Hypothalamus (tissue), 51 donors: ENCODE measurements around the gene DIP2B.
A peak's percentile ranks its signal among the peaks of the same experiment; 100 is the strongest.

Experiments
- DNase-seq, 51 donors: peaks; one replicate each; lab custom pipeline; 2025; lab: John Stamatoyannopoulos, UW

The DIP2B gene

DNA sequence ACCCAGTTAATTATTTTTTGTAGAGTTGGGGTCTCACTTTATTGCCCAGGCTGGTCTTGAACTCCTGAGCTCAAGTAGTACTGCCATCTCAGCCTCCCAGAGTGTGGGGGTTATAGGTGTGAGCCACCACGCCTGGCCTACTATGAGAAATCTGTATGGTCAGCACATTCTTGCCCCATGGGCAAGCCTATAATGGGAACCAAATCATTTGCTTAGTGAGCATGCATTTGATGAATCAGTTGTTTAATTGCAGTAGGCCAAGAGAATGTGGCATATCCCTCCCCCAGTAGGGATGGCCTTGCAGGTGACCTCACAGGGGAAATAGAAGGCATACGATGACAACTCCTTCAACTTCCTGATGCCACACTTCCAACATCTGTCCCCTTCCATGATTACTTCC, 122.7 kb downstream of the DIP2B start:
- no peak for DNase-seq

DNA sequence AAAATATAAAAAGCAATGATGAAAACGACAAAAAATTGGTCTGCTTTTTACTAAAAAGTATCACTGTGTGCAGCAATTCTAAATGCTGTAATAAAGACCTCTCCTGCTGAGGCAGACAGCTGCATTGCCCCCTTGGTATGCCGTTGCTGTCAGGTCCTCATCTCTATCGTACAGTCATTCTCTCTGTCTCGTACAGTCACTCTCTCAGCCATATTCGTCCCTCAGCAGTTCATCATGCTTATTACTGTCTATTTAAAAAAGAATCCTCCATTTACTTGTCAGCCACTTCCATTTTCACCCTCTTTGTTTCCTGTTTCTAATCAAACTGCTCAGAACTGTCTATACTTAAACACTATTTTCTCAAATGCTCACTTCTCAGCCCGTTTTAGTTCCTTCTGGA, 123.6 kb downstream of the DIP2B start:
- no peak for DNase-seq

DNA sequence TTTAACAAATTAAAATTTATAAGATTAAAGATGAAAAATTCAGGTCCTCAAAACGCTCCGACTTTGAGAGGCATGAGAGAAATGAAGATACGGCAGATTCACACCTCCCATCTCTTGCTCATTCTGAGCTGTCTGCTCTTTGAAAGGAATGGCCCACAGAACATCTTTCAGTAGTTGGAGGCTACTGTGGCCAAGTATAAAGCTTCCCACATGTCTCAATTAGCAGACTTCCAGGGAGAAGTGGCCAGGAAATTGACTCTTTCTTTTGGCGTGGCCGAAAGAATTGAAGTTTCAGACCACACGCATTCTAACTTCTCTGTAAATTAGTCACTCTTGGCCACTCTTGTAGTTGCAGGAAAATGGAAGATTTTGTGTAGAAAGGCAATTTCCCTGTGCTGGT, 129.2 kb downstream of the DIP2B start:
- no peak for DNase-seq

DNA sequence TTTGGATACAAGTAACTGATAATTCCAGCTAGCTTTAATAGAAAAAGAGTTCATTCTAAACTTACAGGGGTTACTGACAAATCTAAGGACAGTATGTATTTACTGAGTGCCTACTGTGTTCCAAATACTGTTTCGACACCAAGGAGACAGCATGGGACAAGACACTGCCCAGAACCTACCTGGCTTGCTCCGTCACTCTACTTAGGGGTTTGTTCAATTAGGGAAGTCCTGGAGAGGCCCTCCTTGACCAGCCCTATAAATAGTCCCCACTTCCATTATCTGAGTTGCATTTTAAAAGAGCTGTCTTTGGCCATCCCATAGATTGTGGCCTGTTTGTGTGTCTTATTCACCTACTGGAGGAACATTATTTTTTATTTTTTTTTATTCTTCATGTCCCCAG, 129.6 kb downstream of the DIP2B start:
- DNase-seq = no peak

DNA sequence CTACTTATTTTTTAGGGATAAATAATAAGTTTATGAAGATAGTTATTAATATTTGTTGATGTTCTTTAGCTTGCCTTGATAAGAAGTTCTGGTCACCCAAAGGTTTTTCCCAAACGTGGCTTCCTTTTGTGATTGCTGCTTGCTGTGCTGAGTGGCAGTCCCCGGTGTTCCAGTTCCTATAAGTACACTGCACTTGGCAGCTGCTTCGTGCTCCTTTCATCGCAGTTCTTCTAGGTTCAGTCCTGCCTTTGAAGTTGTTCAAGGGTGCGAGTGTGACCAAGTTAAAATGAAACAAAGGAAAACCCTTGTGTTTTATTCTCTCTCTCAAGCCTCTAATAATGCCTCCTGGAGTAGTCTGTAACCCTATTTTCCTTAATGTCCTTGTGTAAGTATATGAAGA, 130.6 kb downstream of the DIP2B start:
- DNase-seq = peak in 1 of 51 donors; percentile 19

DNA sequence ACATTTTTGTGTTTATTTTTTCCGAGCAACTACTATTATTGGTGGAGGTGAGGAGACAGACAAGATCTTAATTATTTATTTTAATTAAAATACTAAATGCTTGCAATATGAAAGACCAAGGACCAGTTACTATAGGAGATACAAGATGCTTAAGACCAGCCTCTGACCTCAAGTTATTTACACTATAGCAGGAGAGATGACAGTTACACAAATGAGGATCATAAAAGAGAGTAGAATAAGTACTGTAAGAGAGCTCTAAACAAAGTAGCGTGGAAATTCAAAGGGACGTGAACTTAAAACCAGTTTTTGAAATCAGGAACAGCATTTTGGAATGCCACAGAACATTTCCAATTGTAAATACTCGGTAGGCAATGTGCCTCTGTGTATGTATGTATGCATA, 131.1 kb downstream of the DIP2B start:
- no peak for DNase-seq

DNA sequence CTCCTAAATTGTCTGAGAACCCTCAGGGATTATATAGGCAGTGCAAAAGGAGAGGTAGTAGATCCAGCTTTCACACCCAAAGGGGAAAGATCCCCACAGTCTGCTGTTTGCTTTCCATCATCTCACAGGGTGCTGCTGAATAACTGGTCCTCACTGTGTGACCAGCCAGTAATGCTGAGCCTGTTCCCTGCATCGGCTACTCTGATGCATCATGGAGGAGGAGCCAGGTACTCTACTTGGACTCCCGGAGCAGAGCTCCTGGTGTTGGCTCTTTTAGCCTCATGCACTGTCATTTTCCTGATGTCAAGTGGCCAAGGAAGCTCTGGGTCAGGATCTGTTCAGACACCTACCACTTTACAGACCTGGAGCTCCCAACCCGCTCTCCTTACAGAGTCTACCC, 131.7 kb downstream of the DIP2B start:
- DNase-seq = peak in 1 of 51 donors; percentile 14

DNA sequence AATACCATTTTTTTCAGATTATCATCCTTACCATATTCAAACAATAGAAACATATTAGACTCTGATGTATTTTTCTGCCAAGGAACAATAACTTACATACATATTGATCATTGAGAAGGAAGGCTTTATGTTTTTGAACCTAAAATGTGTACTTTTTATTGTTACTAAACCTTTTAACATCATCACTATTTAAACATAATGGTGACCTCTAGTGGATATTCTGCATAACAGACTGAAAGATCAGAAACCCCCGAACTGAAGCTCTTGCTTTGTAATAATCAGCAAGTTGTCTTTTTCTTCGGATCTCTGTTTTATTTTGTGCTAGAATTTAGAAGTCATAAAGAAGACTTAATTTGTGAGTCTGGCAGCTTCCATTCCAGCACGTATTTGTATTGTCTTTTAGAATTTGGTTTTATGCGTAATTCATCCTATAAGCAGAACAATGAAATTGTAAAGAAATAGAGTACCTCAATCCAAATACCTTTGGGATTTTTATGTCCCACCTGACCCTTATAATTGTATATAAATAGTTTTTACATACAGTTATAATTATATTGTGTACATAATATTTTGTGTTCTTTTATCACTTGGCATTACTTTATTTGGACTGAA, 133.2 kb downstream of the DIP2B start:
- DNase-seq = peak in 1 of 51 donors; percentile 47

DNA sequence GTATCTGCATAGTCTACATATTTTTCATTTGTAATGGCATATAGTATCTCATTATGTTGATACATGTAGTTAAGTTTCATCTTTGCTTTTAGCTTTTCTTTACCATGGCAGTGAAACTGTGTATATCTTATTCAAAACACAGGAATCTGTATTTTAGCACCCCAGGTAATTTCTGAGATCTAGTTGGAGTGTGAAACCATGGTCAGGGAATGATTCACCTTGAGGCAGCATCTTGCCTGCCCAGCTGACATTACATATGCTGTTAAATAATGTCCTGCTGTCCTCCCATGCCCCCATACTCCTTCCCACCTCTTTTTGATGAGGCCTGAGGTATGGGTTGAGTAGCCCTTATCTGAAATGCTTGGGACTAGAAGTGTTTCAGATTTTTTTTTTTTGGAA, 133.7 kb downstream of the DIP2B start:
- no peak for DNase-seq

DNA sequence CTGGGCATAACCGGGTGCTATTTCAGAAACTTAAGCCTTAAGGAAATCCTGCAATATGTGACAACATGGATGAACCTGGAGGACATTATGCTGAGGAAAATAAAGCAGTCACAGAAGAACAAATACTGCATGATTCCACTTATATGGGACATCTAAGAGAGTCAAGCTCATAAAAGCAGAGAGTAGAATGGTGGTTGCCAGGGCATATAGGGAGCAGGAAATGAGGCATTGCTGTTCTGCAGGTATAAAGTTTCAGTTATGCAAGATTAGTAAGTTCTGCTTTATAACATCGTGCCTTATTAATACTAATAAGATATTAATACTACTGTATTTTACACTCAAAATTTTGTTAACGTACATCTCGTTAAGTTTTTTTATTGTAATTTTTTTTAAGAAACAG, 134.9 kb downstream of the DIP2B start:
- DNase-seq = no peak

DNA sequence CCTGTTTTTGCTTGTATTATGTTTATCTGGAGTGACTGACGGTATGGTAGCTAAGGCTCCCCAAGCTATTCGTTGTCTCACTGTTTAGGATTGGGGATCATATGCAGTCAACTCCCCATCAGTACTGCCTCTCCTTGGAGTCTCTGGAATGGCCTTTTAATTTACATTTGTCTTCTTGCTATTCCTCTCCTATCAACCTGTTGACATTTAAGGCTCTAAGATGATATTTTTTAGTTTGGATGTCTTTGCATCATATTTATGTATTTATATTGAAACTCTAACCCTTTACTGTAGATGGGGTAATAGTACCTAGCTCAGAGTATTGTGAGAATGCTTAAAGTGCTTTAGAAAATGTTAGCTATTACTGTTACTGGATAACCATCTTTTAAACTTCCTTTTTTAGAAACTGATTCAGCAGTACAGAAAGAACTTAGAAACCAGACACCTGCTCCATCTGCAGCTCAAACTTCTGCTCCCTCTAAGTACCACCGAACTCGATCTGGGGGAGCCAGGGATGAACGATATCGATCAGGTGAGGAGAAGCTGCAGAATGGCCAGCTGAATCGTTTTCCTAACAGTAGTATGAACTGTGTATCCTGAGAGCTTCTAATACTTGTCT, 135.6 kb downstream of the DIP2B start:
- DNase-seq = no peak

DNA sequence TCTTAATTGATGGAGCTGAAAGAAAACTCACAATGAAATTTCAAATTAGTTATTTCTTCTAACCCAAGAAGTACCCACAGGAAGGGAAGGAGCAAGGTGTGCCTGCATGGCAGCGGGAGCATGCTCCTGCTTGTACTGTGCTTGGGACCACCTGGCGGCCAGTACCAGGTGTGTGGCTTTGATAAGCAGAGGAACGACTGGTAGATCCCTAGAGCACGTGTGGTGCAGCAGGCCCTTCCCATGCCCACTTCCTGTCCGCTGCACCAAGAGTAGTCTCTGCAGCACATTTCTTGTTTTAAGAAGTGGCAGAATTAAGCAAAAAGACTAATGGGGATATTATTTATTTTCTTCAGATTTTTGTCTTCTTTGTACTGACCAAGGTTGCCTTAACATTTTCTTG, 136.8 kb downstream of the DIP2B start:
- no peak for DNase-seq

DNA sequence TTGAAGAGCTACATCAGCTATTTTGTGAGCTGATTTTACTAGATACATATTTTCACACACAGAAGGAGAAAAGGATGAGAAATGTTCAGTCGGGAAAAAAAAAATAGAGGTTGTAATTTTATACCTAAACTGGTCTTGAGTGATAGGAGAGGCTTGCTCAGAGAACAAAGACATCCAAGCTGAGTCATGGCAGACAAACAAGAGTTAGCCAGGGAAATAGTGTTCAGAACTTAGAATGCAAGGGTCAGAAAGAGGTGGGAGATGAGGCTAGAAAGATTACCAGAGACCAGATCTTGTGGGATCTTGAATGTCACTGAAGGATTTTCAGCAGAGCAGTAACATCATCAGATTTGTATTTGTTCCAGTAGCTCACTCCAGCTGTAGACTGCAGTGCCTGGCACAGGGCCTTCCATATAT, 137.3 kb downstream of the DIP2B start:
- peak in 1 of 51 donors; percentile 28 for DNase-seq

DNA sequence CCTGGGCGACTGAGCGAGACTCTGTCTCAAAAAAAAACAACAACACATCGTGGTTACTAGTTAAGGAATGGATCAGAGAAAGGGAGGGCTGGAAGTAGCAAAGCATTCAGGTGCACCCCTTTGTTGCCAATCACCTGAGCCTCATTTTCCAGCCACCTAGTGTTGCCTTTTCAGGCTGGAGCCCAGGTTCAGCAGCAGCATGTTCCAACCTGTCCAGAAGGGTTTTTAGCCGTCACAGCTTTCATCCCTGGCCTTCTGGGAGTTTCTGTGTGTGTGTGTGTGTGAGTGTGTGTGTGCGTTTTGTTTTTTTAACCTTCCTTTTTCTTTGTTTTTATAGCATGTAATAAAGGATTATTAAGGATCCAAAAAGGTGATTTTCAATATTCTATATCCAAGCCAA, 138.0 kb downstream of the DIP2B start:
- no peak for DNase-seq

DNA sequence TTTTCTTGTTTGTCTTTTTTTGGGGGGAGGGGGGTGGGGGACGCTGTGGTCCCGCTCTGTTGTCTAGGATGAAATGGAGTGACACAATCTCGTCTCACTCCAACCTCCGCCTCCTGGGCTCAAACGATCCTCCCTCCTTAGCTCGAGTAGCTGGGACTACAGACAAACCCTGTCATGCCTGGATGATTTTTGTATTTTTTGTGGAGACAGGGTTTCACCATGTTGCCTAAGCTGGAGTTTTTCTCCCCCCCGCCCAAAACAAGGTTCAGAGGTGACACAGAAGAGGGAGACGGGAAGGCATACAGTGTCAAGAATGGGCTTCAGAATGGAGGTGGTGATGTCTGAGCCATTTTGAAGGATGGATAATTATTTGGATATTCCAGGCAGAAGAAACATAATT, 142.2 kb downstream of the DIP2B start:
- no peak for DNase-seq

DNA sequence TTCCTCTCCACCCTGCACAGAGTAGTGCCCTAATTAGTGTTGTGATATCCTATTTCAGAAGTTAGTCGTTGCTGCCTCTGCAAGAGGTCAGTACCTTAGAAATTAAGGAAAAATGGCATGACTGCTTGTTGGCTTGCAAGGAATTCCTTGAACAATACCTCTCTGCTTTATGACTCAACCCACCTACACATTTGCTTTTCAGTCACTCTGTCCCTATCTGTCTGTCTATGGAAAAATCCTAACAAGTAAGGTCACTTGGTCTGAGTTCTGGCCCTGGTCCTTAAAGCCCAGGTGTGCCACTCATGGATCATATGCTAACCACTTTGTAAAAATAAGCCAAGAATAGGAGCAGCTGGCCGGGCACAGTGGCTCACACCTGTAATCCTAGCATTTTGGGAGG, 142.7 kb downstream of the DIP2B start:
- DNase-seq = no peak

DNA sequence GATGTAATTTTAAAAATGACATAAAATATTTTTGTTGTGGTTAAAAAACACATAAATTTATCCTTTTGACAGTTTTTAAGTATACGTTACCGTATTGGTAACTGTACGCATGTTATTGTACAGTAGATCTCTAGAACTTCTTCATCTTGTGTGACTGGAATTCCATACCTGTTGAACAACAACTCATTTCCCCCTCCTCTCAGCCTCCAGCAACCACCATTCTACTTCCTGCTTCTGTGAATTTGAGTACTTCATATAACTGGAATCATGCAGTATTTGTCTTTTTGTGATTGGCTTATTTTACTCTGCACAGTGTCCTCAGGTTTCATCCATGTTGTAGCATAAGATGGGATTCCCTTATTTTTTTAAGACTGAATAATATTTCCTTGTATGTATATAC, 145.5 kb downstream of the DIP2B start:
- DNase-seq = no peak

DNA sequence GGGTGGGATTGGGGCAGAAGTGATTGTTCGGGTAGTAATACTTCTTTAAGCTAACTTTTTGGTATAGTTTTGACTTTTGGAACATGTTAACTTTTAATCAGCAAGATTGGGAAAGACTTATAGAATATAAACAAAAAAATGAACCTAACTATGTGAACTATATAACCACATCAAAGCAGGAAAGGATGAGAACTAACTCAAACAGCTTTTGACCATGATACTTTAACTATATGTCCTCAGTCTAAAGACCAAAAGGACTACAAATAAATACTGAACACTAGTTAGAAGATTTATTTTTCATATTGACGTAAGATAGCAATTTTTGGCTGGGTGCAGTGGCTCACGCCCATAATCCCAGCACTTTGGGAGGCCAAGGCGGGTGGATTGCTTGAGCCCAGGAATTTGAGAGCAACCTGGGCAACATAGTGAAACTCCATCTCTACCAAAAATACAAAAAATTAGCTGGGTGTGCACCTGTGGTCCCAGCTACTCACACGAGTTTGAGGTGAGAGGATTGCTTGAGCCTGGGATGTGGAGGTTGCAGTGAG, 150.7 kb downstream of the DIP2B start:
- no peak for DNase-seq

DNA sequence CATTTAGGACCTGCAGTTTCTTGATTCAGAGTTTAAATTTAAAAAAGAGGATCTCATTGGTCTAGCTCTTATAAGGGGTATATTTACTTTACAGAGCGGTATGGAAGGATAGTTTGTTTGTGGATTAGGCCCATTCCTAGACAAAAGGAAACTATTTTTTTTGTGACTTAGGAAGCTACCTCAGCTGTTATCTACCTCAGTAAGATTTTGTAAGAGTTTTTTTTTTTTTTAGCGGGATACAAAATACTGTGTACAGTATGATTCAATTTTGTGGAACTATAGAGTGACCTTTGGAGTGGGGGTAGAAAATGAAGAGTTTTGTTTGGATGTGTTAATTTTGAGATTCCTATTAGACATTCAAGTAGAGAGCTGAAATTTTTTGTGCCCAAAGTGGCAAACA, 154.5 kb downstream of the DIP2B start:
- DNase-seq = no peak

DNA sequence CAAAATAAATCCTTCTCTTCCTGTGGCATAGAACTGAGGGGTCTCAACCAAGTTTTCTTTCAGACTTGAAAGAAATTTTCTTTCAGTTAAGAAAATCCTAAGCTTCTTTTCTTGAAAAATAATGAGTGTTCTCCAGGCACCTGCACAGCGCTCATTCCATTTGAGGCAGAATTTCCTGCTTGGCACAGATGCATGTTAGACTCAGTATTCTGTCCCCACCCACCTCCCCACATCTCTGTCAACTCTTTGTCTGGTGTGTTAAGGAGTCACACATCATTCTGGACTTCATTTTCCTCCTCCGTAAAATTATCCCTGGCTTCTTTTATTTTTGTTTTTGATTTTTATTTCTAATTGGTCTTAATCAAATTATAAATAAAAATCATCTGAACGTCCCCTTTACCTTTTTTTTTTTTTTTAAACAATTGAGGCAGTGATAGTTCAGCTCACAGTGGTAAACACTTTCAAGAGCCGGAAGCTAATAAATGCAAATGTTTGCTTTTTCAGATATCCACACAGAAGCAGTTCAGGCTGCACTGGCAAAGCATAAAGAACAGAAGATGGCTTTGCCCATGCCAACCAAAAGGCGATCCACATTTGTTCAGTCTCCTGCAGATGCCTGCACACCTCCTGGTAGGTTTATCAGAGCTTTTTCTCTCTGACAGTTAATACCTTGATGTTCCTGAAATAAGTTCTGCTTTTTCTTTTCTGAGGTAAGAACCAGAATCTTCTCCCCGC, 155.1 kb downstream of the DIP2B start:
- peak in 1 of 51 donors; percentile 40 for DNase-seq

DNA sequence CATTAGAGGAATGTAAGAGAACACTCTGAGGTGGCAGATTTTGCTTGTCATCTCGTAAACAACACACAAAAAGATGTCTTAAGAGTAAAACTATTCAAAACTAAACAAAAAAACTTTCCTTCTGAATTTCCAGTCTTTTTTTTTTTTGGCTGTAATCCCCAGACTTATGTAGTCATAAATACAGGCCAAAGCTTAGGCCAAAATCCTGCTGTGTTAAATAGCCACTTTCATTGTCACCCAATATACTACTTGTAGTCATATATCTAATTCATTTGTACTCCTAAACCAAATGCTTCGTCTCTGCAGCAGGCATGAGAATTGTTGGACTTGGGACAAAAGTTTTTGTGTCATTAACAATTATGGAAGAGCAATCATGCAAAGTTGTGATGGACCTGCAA, 155.6 kb downstream of the DIP2B start:
- DNase-seq = no peak
